Stimulated activated CD4-positive, alpha-beta T cell treated with anti-CD3 and anti-CD28 coated beads, Interleukin-4, amount 100 ng/mL, for 48 hours (primary cell): ENCODE measurements around the gene ADCY5.

Source experiments
- DNase-seq, 2 donors: peaks; one replicate each; pipeline ENCODE4 v3.0.0-alpha.2; 2020; ENCODE audit warnings: low read depth in 2 of 2

Gene ADCY5

DNA sequence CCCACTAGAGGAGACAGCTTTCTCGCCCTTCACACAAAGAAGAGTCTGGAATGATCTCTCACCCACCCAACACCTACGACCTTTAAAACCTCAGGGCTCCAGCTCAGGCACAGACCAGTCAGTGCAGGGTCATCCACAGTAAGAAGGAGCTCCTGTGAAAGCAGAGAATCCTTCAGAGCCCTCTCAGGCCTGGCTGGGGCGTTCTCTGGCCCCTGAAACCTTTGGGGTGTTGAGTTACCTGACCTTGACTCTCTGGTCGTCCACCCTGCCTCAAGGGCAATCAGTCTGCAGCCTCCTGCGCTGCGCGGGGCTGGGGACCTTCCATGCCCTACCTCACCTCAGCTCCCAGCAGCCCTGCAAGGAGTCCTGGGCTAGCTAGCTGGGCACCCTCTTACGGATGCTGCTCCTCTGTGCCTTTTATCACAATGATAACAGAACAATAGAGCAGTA lies 106.2 kb downstream of the ADCY5 start:
- no peak for DNase-seq

DNA sequence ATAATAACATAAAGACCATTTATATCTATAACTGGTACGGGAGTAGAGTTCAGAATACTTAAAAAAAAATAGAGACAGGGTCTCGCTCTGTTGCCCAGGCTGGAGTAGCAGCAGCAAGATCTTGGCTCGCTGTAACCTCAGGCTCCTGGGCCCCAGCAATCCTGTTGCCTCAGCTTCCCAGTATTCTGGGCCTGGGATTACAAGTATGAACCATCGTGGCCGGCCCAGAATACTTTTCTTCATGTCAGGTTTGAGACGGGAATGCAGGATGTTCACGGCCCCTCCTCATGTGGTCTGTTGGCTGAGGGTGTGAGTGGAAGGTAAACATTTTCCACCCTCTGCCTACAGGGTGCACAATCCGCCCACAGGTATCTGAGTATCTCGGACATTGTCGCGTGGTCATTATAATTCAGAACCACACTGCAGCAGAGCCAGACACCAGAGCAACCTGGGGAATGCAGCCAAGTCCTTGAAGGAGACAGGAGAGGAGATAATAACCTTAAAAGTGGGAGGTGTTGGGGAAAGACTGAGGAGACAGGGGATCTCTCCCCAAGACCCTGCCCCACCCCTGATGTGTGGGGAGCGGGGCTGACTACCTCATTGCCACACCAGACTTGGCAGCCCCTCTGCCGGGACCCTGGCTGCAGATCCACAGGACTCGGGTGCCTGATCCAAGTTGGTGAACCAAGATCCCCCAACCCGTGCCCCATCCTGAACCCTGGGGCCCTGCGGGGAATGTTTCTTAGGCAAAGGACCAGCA lies 106.8 kb downstream of the ADCY5 start:
- no peak for DNase-seq

DNA sequence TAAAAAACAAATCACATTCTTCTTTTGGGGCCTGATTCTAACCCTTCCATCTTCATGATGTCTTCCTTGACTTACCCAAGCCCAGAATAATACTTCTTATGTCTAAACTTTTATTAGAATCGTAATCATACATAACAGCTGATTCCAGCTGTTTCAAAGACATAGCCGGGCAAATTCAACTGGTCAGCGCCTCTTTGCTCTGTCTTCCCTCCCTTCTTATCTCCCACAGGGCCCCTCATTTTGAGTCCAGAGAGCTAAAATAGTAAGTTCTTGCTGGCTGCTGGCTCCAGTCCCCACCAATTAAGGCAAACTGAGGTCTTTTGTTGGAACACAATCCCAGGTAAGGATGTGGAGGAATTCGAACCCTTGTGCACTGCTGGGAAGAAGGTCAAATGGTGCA lies 108.6 kb downstream of the ADCY5 start:
- no peak for DNase-seq

DNA sequence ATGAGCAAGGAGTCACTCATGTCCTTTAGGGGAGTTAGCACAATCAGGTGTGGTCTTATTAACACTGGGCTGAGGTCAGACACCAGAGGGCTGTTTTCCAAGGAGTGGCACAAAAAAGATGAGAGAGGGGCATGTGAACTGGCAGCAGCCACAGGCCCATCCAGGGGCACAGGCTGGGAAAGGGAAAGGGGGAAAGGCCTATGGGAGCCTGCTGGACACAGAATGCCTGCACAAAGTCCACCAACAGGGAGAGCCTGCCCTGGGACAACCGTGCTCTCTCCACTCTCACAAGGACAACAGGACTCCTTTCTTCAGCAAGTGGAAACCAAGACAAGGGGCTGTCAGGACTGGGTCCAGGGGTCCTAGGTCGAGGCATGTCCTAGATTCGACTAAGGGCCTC lies 109.6 kb downstream of the ADCY5 start:
- DNase-seq, result no peak

DNA sequence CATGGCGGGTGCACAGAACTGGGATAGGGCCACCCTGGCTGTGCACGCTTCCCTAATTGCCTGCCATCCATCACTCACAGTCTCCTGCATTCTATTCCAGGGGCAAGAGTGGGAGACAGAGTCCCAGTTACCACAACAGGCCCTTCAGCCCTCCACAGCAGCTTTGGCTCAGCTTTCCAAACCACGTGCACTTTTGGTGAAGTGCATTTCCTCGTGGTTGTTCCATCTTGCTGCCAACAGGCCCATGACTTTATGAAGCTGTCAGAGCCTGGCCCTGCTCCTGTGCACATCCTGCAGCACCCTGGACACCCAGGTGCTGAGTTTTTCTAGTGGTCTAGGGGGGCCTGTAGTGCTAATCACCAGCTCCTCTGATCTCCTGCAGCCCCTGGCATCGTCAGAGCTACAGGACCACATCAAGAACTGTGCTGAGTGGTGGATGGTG lies 110.2 kb downstream of the ADCY5 start:
- no peak for DNase-seq

DNA sequence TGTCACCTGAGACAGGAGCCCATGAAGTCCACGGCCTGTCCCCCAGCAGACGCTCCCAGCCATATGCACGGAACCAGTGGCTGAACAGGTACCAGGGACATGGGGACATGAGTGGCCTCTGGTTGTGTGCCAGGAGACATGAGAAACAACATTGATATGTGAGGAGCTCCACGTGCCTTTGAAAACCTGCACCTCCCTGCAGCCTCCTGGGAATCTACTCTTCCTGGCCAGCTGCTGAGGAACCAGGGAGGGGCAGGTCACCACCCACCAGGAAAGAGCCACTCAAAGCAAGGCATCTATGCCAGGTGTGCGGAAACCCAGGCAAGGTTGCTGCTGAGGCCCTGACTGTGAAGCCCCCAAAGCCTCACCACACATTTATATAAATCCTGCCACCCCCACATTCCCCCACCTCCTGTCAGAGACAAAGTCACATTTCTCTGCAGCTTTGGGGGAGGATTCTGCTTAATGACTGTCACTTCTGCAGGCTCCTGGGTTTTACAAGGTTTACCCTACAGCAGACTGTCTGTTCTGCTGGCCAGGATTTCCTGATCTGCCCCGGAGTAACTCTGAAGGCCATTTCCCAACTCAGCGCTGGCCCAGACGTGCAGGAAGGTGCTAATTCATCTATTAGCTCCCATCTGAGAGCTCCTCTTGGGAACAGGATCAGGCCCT lies 110.8 kb downstream of the ADCY5 start:
- no peak for DNase-seq

DNA sequence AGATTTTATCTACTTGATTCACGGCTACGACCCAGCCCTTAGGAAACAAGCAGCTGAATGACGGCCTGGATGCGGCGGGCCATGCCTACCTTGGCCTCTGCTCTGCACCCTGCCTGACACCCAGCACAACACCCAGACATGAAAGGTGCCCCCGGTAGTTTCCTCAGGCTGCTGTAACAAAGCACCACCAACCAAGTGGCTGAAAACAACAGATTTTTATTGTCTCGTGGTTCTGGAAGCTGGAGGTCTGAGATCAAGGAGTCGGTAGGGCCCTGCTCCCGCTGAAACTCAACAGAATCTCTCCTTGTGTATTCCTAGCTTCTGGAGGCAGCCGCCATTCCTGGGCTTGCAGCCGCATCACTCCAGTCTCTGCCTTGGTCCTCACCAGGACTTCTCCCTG lies 111.7 kb downstream of the ADCY5 start:
- DNase-seq, result no peak

DNA sequence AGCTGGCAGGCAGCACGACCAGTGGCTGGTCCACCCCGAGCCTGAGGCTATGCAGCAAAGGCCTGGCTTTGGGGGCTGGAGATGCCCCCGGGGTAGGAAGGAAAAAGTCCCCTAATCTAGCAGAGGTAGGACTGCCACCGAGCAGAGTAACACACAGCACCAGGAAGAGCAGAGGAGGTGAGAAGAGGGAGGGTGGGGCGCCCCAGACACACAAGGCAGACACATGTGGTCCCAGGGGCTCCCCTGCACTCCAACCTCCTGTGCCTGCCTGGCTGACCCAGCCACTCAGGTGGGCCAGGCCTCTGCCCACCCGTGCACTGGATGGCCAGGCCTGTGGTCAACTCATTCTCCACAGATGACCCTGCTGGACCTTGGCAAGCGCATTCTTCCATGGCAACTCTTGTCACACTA lies 112.4 kb downstream of the ADCY5 start:
- DNase-seq, result no peak

DNA sequence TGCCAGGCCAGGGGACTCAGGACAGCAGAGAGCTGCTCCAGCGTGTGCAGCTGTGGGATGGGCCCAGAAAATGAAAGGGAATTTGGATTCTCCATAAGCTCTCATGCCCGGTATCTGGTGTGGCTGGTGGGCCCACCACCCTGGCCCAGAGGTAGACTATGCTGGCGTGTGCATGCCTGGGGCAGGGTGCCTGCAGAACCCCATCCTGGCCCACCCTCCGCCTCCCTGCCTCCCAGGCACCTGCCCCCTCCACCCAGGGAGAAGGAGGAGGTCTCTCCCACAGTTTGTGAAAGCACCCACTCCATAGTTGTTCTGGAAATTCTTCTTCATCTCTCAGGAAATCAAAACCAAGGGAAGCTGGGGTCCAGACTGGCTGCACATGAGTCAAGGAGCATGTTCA lies 112.9 kb downstream of the ADCY5 start:
- DNase-seq, result no peak

DNA sequence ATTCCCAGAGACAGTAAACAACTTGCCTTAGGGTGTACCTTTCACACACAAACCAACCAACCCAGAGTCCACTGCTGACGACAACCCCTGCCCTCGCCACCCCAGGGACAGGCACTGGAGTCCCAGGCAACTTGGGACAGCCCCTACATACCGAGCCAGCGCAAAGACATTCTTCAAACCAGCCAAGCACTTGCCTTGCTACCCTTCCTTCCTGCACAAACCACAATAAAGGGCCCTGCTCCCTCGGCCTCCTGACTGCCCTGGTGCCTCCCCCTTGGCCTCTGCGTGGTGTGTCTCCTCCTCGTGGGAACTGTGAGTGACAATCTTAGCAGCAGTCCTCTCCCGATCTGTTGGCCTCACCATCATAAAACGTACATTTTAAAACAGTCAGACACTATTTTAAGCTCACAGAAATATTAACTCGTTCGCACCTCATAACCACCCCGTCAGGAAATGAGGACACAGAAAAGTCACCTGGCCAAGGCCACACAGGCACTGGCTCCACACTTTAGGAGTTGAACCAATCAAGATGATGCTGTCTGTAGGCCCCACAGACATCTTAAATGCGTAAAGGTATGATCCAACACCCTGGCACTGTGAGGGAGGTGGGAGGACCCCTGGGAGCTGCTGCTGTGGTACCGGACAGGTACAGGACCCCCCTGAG lies 113.8 kb downstream of the ADCY5 start:
- DNase-seq, result no peak

DNA sequence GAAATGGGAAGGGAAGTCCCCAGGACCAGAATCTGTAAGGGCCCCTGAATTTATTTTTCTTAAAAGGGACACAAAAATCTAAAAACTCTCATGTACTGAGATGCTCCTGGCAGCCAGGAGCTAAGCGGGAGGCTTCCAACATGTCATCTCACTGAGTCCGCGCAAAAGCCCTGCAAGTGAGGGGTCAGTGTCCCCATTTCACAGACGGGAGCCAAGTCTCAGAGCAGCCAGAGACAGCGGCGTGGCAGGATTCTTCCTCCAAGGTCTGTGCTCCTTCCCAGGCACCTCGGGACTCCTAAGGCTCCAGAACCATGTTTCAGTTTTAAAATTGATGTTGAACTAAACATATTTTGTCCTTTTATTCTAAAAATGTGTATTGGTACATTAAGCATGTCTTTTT lies 114.8 kb downstream of the ADCY5 start:
- DNase-seq, result no peak

DNA sequence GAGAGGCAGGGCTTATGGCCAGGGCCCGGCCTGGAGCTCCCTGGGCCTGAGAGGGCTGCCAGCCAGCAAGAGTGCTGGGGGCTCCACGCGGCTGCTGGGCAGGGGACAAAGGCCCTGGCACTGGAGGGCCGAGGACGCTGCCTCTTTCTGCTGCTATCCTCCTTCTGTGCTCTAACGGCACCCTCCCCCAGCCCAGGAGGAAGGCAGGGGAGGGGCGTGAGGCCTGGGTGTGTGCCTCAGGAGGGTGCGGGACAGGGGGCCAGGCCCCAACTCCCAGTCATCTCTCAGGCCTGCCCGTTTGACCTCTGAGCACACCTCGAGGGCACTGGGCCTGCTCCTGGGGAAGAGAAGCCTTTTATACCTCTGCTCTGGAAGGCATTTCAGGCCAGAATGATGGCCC lies 115.5 kb downstream of the ADCY5 start:
- no peak for DNase-seq

DNA sequence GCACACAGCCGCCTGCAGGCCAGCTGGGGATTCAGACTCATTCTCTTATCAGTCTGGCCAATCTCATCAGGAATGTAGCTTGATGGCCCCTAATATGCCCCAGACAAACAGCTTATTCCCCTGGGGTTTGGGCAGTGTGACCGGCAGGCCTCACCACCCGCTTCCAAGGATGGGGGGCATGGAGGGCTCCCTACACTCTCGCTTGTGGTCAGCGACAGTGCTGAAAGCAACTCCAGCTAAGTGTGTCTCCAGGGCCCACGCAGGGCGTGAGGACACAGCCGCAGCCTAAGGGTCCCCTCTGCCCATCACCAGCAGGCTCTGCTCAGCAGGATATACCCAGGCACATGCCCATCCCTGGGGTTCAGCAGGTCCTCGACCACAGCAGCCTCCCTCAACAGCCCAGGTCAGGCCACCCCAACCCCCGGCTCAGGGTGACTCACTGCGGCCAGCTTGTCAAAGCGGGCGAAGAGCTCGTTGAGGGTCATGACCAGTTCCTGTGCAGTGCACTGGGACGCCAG lies 116.7 kb downstream of the ADCY5 start:
- DNase-seq, result no peak

DNA sequence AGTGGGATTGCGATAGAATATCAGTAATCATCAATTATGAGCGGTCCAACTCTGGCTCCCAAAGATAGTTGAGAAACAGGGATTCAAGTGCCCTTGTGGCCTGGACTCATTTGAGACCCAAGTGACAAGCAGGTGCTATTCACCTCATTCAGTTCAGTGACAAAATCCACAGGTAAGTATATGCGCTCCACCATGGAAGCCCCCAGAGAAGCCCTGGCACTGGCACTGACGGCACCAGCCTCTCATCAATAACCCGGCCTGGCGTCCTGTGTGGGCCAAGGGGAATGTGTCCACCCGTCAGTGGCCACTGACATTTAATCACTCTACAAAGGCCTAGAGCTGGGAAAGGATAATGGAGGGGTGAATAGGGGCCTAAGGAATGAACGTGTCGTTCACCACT lies 117.2 kb downstream of the ADCY5 start:
- DNase-seq, result no peak

DNA sequence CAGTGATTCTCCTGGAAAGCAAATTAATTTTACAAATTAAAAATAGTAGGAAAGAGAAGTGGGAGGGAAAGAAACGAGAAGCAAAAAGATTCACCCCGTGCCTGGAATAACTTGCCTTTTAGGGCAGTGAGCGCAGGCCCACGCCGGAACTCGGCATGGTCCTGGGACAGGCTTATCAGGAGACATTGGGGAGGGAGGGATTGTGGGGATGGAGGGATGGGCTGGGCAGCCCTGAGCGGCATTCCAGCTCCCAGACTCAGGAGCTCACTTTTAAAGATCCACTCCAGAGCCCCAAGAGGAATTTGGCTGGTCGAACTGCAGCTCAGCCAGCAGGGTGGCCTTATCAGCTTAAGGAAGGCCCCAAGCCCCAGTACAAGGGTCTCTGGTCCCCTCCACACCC lies 117.9 kb downstream of the ADCY5 start:
- DNase-seq, result no peak

DNA sequence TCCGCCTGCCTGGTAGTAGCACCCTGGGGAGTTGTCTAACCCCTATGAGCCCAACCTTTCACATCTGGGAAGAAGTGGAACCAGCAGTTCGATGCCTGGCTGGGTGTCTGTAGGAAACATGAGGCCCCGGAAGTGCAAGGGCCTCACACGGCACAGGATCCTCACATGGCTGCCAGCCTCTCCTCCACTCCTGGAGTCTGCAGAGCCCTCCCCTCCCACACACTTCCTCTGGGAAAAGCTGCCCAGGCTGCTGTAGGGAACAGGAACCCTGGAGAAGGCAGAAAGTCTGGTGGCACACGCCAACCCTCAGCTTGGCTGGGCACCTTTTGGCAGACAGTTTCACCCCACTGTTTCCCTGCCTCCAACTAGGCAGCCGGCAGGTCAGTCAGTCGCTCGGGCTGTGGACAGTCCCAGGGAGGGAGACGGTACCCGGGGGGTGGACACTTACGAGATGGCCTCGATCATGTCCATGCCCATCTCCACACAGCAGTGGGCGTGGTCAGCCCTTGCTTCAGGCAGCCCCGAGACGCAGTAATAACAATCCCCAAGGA lies 118.4 kb downstream of the ADCY5 start:
- DNase-seq, result no peak

DNA sequence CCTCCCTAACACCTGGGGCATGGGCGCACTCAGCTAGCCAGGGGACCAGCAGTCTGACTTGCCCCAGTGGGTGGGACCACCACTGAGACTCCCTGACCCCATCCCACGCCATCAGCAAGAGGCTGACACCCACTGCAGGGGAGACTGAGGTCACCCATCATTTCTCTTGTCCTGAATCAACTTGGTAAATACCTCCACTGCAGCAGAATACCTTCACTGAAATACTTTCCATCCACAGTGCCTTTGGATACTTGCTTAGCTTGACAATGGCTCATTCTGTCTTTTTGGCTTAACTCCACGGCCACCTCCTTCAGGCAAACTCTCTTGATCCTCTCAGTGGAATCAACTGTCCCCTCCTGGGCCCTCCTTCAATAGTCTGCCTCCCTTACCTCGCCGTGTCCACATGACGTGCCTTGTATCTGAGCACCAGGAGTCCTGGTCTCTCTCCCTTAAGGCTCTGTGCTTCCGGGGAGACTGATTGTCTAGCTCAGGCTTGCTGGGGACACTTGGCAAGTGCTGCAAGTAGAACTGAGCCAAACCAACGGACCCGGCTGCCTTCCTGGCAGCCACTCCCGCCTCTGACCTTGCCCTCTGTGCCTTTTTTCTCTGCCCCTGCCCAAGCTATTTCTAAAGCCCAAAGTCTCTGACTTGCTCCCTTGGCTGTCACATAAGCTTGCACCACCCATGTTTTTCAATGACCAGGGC lies 119.1 kb downstream of the ADCY5 start:
- DNase-seq, result no peak

DNA sequence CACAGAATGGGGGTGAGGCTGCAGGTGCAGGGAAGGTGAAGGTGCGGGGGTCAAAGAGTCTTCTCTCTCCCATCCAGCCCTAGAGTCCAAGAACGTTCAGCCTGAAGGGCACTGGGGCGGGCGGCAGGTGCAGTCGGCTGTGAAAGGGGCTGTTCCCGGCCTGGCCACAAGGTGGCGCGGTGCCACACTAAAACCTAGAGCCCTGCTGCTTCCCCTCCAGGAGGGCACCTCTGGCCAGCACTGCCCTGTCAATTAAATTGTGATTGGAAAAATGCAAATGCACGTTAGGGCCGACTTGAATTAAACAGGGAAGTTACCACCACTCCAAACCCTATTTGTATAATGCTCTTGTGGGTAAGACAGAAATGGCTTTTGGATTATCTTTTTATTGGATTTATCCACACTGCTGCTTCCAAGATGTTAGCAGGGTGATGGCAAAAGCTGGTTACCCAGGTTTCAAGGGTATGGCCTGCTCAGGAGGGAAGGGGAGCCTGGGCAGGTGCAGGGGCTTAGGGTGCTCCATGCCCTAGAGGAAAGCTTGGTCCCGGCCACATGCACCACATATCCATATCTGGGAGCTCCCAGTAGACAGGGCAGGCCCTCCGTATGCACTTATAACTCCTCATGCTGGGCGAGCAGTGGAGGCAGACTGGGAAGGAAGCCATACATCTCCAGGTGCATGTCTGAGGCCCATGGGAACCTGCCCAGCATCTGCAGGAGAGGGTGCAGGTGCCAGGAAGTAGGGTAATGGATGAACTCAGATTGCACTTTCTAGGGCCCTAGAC lies 119.8 kb downstream of the ADCY5 start:
- peak; percentile 62 to 74 for DNase-seq

DNA sequence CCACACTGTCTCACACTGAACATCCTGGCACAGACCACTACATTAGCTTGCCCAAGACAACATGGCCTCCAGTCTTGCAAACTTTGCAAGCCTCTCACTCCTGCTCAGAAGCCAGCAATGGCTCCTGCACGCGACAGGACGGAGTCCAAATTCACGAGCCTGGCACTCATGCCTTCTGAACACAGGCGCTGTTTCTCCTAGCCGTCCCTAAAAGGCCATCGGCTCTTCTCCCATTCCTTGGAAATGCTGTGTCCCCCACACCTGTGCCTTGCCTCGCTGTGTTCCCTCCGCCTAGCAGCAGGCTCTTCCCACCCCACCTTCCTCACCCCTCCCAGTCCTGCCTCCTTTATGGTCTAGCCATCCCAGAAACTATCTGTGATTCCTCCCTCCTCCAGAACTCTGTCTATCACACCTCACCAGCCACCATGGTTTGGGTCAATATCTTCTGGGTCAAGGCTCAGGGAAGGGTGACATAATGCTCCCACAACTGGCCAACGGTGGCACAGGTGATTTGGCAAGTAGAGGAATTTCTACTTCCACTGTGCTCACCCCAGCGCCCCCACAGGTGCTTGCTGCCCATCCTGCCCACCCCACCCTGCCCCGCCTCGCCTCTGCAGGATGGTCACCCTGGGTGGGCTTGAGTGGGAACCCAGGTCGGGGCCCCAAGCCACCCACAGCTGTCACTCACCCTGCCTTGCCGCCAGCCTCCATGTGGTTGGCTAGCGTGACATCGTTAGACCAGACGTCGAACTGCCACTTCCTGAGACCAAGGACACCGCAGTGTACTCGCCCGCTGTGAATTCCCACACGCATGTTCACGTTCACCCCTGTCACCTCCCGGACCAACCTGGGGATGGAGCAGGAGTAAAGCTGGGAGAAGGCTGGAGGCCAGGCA lies 120.7 kb downstream of the ADCY5 start:
- DNase-seq, result no peak

DNA sequence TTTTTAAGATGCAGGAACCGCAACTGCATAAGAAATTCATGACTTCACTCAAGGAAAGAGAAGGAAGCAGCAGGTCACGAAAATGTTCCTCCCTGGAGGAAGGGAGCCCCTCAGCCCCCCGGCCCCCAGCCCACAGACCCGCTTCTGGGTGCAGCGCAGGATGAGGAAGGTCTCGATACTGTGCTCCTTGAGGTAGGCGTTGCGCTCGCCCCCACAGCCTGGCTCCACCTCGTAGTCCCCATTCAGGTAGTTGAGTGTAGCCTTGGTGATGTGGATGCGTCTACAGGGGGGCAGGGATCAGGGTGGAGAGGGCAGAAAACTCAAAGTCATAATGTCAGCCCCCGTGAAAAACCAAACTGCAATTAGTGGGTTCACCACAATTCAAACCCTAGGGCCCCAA lies 121.4 kb downstream of the ADCY5 start:
- no peak for DNase-seq
